ENCODE results near the gene PTGDS.

- TF ChIP-seq SUZ12 (IDR thresholded peaks at IDR 0.05) (no peak), ELF4 (IDR thresholded peaks at IDR 0.05) (no peak), BHLHE40 (IDR thresholded peaks at IDR 0.05; ENCODE audit: borderline replicate concordance) (no peak), LEF1 (IDR thresholded peaks at IDR 0.05; ENCODE audit: borderline replicate concordance) (no peak), SP1 (IDR thresholded peaks at IDR 0.05) (no peak), PKNOX1 (IDR thresholded peaks at IDR 0.05) (no peak), ARNT (IDR thresholded peaks at IDR 0.05) (no peak), ZNF384 (IDR thresholded peaks at IDR 0.05) (no peak)
Observed at GRCh38 chr9:136931611-136932130, 45.6 kb upstream of the PTGDS start.
